ENCODE results near the gene TNKS1BP1. TPM values are rescaled to one million over a fixed set of nuclear protein-coding genes. Genes with fewer than 3 reads are reported as not detected.
A peak's percentile ranks its signal among the peaks of the same experiment; 100 is the strongest.

Gene TNKS1BP1
- polyA plus RNA-seq: 100 to 1,000 TPM; 114 to 249 TPM

DNA sequence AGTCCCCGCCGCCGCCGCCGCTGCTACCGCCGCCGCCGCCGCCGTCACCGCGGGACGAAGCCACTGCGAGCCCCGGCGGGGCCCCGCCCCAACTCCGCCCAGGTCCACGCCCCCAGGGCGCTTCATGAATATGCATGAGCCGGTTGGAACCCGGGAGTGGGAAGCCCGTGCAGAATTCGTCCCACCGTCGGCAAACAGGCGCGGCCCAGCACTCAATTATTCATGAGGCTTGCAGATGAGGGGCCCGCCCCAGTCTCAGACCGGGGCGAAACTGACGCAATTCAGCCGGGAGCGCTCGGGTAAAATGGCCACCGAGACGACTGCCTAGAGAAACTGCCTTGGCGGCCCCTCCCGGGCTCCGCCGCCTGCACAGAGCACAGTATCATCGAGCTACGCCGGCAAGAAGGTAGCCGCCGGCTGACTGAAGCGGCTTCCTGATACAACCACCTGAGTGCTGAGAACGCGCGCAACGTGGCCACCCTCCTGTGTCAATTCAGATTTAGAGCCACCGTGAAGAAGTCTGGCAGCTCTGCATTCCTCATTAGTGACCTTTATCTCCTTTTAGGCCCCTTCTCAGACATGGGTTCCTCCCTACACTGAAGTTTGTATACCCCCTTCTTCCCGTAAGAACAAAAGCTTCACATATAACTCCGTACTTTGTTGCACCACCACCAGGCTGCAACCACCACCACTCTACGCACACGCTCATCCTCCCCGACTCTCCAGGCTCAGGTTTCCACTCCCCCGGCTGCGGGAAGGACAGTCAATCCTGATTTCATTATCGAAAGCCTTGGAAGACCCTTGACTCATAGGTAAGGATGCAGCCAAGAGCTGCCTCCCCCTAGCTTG, at the start of gene TNKS1BP1:
TSS of gene TNKS1BP1 (minus strand) at position 67 of the 849 bp plus-strand sequence. CDS start 3,067 bp downstream, outside the sequence.
- H3K27me3 ChIP-seq (ENCODE audit: control insufficient read depth in 1 of 2, insufficient read depth in 2 of 2, low read length in 2 of 2): no peaks in the 10 kb centered on the region
- H3K4me1 ChIP-seq (ENCODE audit: control insufficient read depth in 2 of 2, insufficient read depth in 2 of 2, low read length in 1 of 2): peaks cover 6 to 23% of the 10 kb centered on the region in 2 donors
- no peaks in the 10 kb centered on the region for H3K9me3 ChIP-seq (ENCODE audit: control insufficient read depth in 2 of 2, insufficient read depth in 1 of 2, low read depth in 1 of 2, low read length in 1 of 2)
- H3K4me3 ChIP-seq (ENCODE audit: low read depth in 1 of 2, low read length in 2 of 2): peak within 1 kb of the TSS; percentile 76 to 82
- H3K27ac ChIP-seq (ENCODE audit: low read depth in 2 of 2, low read length in 1 of 2): peak within 1 kb of the TSS; percentile 99
- WGBS, 2 donors: 1% methylated on average over 61 of the region's 61 CpGs
- H3K36me3 ChIP-seq (ENCODE audit: control insufficient read depth in 2 of 2, insufficient read depth in 2 of 2, low read length in 1 of 2): peaks cover 15 to 21% of the 10 kb centered on the region in 2 donors

GRCh38 chr11:57373146-57373545, 48.4 kb upstream of the TNKS1BP1 start:
- 58 to 59% methylated on average over 3 of the region's 3 CpGs for WGBS, 2 donors
- H3K36me3 ChIP-seq (ENCODE audit: control insufficient read depth in 2 of 2, insufficient read depth in 2 of 2, low read length in 1 of 2): no peaks in the 10 kb centered on the region
- H3K4me3 ChIP-seq (ENCODE audit: low read depth in 1 of 2, low read length in 2 of 2): no peak overlapping the region
- H3K9me3 ChIP-seq (ENCODE audit: control insufficient read depth in 2 of 2, insufficient read depth in 1 of 2, low read depth in 1 of 2, low read length in 1 of 2): peaks cover 0 to 2% of the 10 kb centered on the region in 2 donors
- no peak overlapping the region for H3K27ac ChIP-seq (ENCODE audit: low read depth in 2 of 2, low read length in 1 of 2)
- H3K27me3 ChIP-seq (ENCODE audit: control insufficient read depth in 1 of 2, insufficient read depth in 2 of 2, low read length in 2 of 2): no peaks in the 10 kb centered on the region
- H3K4me1 ChIP-seq (ENCODE audit: control insufficient read depth in 2 of 2, insufficient read depth in 2 of 2, low read length in 1 of 2): no peaks in the 10 kb centered on the region

DNA sequence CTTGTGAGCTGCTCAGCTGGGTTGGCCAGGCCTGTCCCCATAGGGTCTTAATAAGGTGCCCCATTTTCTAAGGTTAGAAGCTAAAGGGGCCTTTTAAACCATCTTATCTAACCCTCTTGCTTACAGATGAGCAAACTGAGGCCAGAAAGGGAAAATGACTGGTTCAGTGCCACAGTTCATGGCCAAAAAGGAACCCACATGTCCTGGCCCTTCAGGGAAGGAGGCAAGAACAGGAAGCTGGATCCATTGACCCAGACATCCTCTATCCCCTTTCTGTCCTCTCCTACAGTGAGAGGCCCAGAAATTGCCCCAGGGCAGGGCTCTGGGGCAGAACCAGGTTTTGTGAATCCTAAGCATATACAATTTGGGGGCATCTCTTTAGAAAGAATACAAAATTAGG, 46.2 kb upstream of the TNKS1BP1 start:
- Histone ChIP-seq H3K27me3 (ENCODE audit: control insufficient read depth in 1 of 2, insufficient read depth in 2 of 2, low read length in 2 of 2) (no peaks in the 10 kb centered on the region), H3K9me3 (ENCODE audit: control insufficient read depth in 2 of 2, insufficient read depth in 1 of 2, low read depth in 1 of 2, low read length in 1 of 2) (peaks cover 0 to 2% of the 10 kb centered on the region in 2 donors), H3K4me3 (ENCODE audit: low read depth in 1 of 2, low read length in 2 of 2) (no peak overlapping the region), H3K4me1 (ENCODE audit: control insufficient read depth in 2 of 2, insufficient read depth in 2 of 2, low read length in 1 of 2) (no peaks in the 10 kb centered on the region), H3K27ac (ENCODE audit: low read depth in 2 of 2, low read length in 1 of 2) (no peak overlapping the region), H3K36me3 (ENCODE audit: control insufficient read depth in 2 of 2, insufficient read depth in 2 of 2, low read length in 1 of 2) (no peaks in the 10 kb centered on the region)

- 75 to 90% methylated on average over 7 of the region's 7 CpGs for WGBS, 2 donors
- H3K27ac ChIP-seq (ENCODE audit: low read depth in 2 of 2, low read length in 1 of 2): no peak overlapping the region
- H3K4me1 ChIP-seq (ENCODE audit: control insufficient read depth in 2 of 2, insufficient read depth in 2 of 2, low read length in 1 of 2): no peaks in the 10 kb centered on the region
- no peaks in the 10 kb centered on the region for H3K36me3 ChIP-seq (ENCODE audit: control insufficient read depth in 2 of 2, insufficient read depth in 2 of 2, low read length in 1 of 2)
- H3K4me3 ChIP-seq (ENCODE audit: low read depth in 1 of 2, low read length in 2 of 2): no peak overlapping the region
- peaks cover 0 to 2% of the 10 kb centered on the region in 2 donors for H3K9me3 ChIP-seq (ENCODE audit: control insufficient read depth in 2 of 2, insufficient read depth in 1 of 2, low read depth in 1 of 2, low read length in 1 of 2)
- H3K27me3 ChIP-seq (ENCODE audit: control insufficient read depth in 1 of 2, insufficient read depth in 2 of 2, low read length in 2 of 2): no peaks in the 10 kb centered on the region
Measured at GRCh38 chr11:57370251-57370650, 45.5 kb upstream of the TNKS1BP1 start.

DNA sequence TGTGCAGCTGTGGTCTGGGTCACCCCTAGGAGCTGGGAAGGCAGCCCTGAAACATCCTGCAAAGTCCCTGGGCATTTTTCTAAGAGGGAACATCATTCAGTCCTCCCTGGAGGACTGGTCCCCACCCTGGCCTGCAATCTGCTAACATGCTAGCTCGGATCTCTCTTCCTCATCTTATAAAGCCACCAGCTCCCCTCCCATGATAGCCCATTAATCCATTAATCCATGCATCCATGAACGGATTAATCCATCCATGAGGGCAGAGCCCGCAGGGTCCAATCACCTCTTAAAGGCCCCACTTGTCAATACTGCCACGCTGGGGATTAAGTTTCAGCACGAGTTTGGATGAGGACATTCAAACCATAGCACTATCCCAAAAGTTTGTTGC, 44.1 kb upstream of the TNKS1BP1 start:
- no peaks in the 10 kb centered on the region for H3K4me1 ChIP-seq (ENCODE audit: control insufficient read depth in 2 of 2, insufficient read depth in 2 of 2, low read length in 1 of 2)
- H3K4me3 ChIP-seq (ENCODE audit: low read depth in 1 of 2, low read length in 2 of 2): no peak overlapping the region
- peaks cover 0 to 2% of the 10 kb centered on the region in 2 donors for H3K9me3 ChIP-seq (ENCODE audit: control insufficient read depth in 2 of 2, insufficient read depth in 1 of 2, low read depth in 1 of 2, low read length in 1 of 2)
- H3K36me3 ChIP-seq (ENCODE audit: control insufficient read depth in 2 of 2, insufficient read depth in 2 of 2, low read length in 1 of 2): no peaks in the 10 kb centered on the region
- 51 to 61% methylated on average over 5 of the region's 5 CpGs for WGBS, 2 donors
- no peaks in the 10 kb centered on the region for H3K27me3 ChIP-seq (ENCODE audit: control insufficient read depth in 1 of 2, insufficient read depth in 2 of 2, low read length in 2 of 2)
- no peak overlapping the region for H3K27ac ChIP-seq (ENCODE audit: low read depth in 2 of 2, low read length in 1 of 2)

GRCh38 chr11:57368106-57368844, 43.5 kb upstream of the TNKS1BP1 start:
- Histone ChIP-seq H3K36me3 (ENCODE audit: control insufficient read depth in 2 of 2, insufficient read depth in 2 of 2, low read length in 1 of 2) (no peaks in the 10 kb centered on the region), H3K9me3 (ENCODE audit: control insufficient read depth in 2 of 2, insufficient read depth in 1 of 2, low read depth in 1 of 2, low read length in 1 of 2) (peaks cover 0 to 2% of the 10 kb centered on the region in 2 donors), H3K4me1 (ENCODE audit: control insufficient read depth in 2 of 2, insufficient read depth in 2 of 2, low read length in 1 of 2) (no peaks in the 10 kb centered on the region), H3K27ac (ENCODE audit: low read depth in 2 of 2, low read length in 1 of 2) (no peak overlapping the region), H3K4me3 (ENCODE audit: low read depth in 1 of 2, low read length in 2 of 2) (no peak overlapping the region), H3K27me3 (ENCODE audit: control insufficient read depth in 1 of 2, insufficient read depth in 2 of 2, low read length in 2 of 2) (no peaks in the 10 kb centered on the region)
- 56 to 61% methylated on average over 19 of the region's 19 CpGs for WGBS, 2 donors

GRCh38 chr11:57364851-57365660, 40.3 kb upstream of the TNKS1BP1 start:
- H3K27ac ChIP-seq (ENCODE audit: low read depth in 2 of 2, low read length in 1 of 2): no peak overlapping the region
- H3K4me1 ChIP-seq (ENCODE audit: control insufficient read depth in 2 of 2, insufficient read depth in 2 of 2, low read length in 1 of 2): no peaks in the 10 kb centered on the region
- no peaks in the 10 kb centered on the region for H3K27me3 ChIP-seq (ENCODE audit: control insufficient read depth in 1 of 2, insufficient read depth in 2 of 2, low read length in 2 of 2)
- no peak overlapping the region for H3K4me3 ChIP-seq (ENCODE audit: low read depth in 1 of 2, low read length in 2 of 2)
- H3K9me3 ChIP-seq (ENCODE audit: control insufficient read depth in 2 of 2, insufficient read depth in 1 of 2, low read depth in 1 of 2, low read length in 1 of 2): peaks cover 0 to 2% of the 10 kb centered on the region in 2 donors
- no peaks in the 10 kb centered on the region for H3K36me3 ChIP-seq (ENCODE audit: control insufficient read depth in 2 of 2, insufficient read depth in 2 of 2, low read length in 1 of 2)
- WGBS, 2 donors: 79 to 80% methylated on average over 9 of the region's 9 CpGs

GRCh38 chr11:57363131-57364080, 38.7 kb upstream of the TNKS1BP1 start:
- Histone ChIP-seq H3K4me3 (ENCODE audit: low read depth in 1 of 2, low read length in 2 of 2) (no peak overlapping the region), H3K27me3 (ENCODE audit: control insufficient read depth in 1 of 2, insufficient read depth in 2 of 2, low read length in 2 of 2) (no peaks in the 10 kb centered on the region), H3K9me3 (ENCODE audit: control insufficient read depth in 2 of 2, insufficient read depth in 1 of 2, low read depth in 1 of 2, low read length in 1 of 2) (no peaks in the 10 kb centered on the region), H3K36me3 (ENCODE audit: control insufficient read depth in 2 of 2, insufficient read depth in 2 of 2, low read length in 1 of 2) (no peaks in the 10 kb centered on the region), H3K27ac (ENCODE audit: low read depth in 2 of 2, low read length in 1 of 2) (no peak overlapping the region), H3K4me1 (ENCODE audit: control insufficient read depth in 2 of 2, insufficient read depth in 2 of 2, low read length in 1 of 2) (peaks cover 0 to 2% of the 10 kb centered on the region in 2 donors)
- WGBS, 2 donors: 61 to 62% methylated on average over 7 of the region's 7 CpGs
